COLO668 (cell line): ENCODE measurements around the gene GTF2IRD1.
"Not testable (repeated sequence)": the region's sequence is repeated elsewhere in the genome, so short reads cannot be mapped to it uniquely, and the experiment has no call there.

Source experiments
- DNase-seq: peaks from one replicate; lab custom pipeline; 2025; ENCODE audit not compliant: unreplicated experiment; lab: John Stamatoyannopoulos, UW

The GTF2IRD1 gene

DNA sequence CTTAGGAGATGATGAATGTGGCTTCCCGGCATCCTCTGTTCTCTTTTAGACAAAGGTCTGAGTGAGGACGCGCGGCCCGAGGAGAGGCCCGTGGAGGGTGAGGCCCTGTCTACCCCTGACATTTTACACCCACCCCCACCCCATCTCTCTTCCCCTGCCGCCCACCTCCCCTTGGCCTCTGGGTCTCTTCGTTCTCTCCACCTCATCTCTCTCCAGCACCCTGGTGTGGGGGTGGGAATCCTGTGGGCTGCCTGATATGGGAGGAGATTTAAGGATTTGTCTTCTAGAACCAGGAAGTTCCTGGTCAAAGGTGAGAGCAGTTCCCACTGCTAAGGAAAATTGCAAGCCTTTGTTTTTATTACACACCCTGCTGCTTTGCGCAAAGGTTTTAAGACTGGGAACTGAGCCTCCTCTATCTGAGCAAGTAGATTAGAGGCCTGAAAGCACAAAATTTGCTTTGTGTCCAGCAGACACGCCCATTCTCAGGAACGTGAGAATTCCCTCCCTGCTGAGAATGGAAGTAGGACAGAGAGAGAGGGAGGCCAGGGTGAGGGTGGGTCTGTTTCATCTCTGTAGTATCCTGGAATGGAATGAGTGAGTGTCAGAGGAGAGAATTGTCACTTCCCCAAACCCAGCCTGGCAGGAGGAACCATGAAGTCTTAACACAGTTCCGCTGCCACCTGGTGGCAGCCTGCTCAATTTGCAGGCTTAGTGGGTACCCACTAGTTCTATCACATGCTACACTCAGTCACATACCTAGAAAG, 91.2 kb downstream of the GTF2IRD1 start:
- peak; percentile 72 for DNase-seq

DNA sequence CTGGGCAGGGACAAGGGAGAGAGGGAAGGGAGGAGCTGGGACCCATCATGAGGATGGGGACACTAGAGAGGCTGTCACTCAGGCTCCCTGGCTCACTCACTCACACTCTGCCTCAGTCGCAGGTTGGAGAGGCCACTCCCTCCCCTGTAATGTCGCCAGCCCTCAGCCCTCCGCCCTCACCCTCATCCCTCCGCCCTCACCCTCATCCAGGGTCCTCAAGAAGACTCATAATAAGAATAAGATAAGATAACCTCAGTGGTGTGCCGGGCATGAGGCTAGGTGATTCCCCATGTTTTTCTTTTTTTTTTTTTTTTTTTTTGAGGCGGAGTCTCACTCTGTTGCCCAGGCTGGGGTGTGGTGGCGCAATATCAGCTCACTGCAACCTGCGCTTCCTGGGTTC, 92.2 kb downstream of the GTF2IRD1 start:
- DNase-seq: no peak

DNA sequence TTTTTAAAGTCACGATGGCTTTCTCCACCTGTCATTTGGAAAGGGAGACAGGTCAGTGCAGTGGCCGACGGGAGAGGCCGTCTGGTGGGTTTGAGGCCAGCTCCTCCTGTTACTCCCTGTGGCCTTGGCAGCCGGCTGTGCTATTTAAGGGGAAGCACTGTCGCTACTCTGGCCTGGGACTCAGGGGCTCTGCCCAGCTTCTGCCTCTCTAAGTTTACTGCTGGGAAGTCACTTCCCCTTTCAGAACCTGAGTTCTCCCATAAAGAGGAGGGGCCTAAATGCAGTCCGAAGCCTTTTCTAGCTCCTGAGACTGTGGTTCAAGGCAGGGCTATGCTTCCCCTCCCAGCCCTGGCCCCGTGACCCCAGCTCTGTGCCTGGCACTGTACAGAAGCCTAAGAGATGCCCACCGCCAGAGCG, 99.9 kb downstream of the GTF2IRD1 start:
- not testable (repeated sequence) for DNase-seq

DNA sequence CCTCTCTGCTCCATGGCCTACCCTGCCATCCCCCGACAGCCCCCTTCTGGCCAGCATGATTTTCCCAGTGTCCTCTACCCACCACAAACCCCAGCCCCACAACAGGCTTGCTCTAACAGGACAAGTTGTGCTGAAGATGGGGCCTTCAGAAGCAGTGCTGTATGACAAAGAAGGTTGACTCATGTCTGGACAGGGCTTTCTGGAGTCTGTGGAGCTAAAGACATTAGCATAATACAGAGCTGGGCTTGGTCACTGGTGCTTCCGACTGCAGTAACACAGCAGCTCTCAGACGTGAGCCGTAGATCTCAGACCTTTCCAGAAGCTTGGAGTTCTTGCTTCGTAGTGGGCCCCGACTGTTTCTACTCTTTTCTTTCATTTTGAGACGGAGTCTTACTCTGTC, 100.5 kb downstream of the GTF2IRD1 start:
- DNase-seq: no peak

DNA sequence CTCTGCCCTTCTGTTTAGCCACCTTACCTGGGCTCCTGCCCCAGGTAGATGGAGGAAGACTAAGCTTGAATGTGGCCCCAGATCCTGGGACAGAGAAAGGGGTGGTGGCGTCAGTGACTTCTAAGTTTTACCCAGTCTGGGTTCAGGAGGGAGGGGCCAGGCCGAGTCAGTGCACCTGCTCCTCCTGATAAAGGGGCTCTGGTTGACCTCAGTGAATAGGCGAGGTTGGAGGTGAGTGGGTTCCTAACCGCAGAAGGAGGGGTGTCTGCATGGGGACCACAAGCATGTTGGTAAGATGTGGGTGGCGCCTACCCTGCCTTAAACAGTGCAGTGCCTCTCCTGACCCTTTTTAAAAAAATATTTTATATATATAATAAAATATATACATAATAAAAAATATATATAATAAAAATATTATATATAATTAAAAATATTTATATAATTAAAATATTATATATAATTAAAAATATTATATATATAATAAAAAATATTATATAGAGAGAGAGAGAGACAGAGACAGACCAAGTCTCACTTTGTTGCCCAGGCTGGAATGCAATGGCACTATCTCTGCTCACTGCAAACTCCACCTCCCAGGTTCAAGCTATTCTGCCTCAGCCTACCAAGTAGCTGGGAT, 106.5 kb downstream of the GTF2IRD1 start:
- no peak for DNase-seq

DNA sequence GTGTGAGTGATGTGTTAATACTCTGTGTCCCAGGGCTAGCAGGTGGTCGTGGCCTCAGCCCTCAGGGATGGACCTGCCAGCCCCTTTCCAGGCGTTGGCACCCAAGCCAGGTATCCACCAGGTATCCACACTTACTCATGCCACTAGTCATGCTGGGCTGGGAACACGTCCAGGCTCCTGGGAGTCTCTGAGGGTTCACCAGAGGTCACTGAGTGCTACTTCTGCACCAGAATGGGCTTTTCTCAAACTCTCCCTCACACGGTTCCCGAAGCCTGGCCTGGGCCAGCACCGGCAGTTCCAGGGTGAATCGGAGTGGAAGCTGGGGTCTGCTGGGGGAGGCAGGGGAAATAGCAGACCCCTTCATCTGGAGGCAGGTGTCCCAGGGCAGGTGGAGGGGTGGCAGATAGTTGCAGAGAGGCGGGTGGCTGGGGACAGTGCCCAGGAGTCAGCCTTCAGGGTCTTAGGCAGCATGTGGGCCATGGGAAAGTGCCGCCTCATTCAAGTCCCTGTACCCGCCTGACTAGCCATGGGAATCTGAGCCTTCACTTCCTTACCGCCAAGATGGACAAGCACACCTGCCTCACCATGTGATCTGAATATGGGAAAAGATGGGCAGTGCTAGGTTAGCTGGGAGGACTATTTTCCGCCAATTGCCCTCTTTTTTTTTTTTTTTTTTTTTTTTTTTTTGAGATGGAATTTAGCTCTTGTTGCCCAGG, 108.3 kb downstream of the GTF2IRD1 start:
- peak; percentile 4 for DNase-seq

DNA sequence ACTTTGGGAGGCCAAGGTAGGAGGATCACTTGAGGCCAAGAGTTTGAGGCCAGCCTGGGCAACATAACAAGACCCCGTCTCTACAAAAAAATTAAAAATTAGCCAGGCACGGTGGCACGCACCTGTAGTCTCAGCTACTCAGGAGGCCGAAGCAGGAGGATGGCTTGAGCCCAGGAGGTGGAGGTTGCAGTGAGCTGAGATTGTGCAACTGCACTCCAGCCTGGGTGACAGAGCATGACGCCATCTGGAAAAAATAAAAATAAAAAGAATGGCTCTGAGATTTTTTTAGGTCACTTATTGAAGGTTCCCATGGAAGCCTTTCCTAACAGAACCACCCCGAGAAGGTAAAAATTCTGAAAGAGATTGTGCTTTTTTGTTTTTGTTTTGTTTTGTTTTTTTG, 109.9 kb downstream of the GTF2IRD1 start:
- DNase-seq: not testable (repeated sequence)

DNA sequence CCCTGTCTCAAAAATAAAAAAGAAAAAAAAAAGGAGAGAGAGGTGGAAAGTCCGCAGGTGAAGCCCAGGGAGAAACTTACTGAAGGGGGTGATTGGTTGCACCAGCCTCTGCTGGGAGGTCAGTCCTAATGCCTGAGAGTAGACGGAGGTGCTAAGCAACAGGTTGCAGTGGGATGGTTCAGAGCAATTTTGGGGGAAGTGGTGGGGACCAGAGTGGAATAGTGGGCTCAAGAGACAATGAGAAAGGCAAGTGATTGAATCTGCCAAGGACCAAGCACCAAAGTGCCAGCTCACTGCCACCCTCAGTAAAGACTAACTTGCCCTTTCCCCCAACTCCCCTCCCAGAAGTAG, 113.6 kb downstream of the GTF2IRD1 start:
- no peak for DNase-seq

DNA sequence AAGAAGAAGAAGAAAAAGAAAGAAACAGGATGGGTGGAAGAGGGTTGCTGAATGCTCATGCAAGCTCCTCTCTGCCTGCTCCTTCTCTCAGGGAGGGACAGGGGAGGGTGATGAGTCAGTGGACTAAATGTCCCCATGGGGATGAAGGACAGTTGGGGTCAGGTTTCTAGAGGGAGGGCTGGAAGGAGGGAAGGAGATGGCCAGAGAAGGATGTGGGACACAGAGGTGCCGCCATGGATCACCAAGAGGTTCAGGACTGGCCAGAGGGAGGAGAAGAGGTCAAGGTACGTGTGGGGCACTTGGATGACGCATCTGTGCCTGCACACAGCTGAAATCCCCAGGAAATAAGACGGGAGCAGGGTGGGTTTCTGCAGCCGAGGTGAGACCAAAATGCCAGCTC, 115.0 kb downstream of the GTF2IRD1 start:
- no peak for DNase-seq

DNA sequence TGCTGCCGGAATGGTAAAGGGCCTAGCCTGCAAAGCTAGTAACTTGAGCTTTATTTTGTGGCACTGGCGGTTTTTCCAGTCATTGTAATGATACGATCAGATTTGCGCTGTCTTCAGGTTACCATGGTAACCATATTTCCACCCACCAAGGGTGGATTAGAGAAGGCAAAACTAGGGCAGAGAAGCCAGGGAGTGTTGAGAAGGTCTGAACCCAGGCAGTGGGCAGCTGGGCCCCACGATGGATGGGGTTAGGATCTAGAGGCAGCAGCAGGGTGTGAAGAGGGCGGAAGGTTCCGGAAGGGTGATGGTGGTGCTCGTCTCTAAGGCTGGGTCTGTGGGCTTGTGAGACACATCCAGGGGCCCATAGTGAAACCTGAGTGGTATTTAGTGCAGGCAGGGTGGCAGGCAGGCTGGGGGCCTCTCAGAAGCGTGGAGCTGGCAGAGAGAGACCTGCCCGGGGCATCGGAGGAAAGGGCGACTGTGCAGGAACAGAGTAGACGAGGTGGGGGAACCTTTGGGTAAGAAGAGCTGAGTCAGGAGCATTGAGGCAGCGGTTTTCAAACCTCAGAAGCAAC, 115.9 kb downstream of the GTF2IRD1 start:
- no peak for DNase-seq

DNA sequence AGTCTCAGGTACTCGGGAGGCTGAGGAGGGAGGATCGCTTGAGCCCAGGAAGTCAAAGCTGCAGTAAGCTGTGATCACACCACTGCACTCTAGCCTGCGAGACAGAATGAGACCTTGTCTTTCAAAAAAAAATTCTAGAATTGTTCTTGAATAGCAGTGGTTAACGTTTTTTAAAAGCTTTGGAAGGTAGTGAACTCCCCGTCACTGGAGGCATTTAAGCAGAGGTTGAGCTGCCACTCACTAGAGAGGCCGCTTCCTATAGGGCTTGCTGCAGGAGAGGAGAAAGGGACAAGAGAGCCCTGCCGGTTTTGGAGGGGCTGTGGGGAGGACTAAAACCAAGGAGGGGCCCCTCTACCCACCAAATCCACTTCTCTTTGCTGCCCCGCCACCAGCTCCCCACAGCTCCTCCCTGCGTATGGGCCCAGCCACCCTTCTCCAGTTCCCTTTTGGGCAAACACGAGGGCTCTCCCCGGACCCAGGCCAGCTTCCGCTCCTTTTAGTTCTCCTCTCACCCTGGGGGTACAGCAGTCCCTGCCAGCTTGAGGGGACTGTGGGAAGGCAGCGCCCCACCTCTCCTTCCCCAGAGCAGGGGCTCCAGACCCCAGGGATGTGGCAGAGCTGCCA, 116.9 kb downstream of the GTF2IRD1 start:
- no peak for DNase-seq

DNA sequence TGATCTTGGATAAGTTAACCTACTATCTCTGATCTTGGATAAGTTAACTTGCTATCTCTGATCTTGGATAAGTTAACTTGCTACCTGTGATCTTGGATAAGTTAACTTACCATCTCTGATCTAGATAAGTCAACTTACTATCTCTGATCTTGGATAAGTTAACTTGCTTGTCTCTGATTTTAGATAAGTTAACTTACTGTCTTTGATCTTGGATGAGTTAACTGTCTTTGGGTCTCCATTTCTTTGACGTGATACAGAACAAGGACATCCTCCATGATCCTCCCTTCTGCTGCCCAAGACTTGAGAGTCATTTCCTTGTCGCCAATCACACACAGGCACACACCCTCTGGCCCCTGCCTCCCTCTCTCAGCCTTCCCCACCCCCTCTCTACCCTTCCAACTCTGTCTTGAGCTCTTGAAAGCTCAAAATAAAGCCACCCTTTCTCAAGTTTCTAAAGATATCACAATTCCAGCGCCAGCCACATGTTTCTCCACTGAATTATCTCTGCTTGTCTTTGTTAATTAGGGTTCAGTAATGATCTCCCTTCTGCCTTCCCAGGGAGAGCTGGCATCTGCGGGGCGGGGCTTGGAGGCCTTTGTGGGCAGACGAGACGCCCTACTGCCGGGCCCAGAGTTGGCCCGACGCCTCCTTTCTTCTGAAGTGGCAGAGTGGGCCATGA, 118.7 kb downstream of the GTF2IRD1 start:
- no peak for DNase-seq

DNA sequence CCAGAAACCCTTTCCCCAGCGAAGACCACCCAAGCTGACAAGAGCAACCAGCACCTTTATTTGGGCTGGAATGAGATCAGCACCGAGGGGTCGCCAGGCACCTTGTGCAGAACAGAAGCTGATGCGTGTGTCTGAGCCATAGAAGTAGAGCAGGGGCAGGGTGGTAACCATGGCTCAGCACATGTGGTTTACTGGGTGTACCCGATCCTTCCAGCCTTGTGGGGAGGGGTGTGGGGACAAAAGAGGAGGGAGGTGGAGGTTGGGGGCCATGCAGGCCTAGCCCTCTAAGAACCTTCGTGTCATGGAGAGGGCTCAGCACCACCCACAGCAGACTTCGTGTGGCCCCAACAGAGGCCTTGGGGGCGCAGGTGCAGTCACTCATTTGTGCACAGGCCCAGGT, 119.8 kb downstream of the GTF2IRD1 start:
- no peak for DNase-seq

DNA sequence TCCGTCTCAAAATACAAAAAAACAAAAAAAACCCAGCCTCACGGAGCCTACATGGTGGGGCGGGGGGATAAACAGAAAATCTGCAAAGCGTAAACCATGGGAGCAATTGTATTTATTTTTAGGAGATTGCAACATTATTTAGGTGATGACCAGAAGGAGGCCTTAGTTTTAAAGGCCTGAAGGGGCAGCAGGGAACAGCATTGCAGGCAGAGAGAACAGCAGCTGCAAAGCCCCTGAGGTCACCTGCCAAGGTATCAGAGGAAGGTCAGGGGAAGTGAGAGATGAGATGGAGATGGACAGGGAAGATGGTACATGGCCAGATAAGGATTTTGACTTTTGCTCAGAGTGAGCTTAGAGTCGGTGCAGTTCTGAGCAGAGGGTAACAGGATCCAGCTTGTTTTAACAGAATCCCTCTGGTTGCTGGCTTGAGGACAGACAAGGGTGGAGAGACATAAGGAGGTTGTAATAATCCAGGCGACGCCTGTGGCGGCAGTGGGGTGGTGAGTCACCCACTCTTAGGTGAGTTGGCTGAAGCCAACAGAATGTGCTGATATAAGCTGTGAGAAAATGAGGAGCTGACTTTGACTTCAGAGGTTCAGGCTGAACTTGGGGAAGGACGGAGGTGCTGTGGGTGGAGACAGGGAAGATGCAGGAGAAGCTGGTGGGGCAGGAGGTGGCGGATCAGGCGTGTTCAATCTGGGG, 121.5 kb downstream of the GTF2IRD1 start:
- DNase-seq: peak; percentile 2

DNA sequence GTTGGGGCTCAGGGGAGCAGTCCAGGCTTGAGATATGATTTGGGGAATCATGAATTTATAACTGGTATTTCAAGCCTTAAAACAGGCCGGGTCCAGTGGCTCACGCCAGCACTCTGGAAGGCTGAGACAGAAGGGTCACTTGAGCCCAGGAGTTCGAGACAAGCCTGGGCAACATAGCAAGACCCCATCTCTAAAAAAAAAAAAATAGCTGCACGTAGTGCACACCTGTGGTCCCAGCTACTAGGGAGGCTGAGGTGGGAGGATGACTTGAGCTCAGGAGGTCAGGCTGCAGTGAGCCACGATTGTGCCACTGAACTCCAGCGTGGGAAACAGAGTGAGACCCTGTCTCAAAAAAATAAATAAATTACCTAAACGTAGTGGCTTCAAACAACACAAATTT, 122.1 kb downstream of the GTF2IRD1 start:
- no peak for DNase-seq

DNA sequence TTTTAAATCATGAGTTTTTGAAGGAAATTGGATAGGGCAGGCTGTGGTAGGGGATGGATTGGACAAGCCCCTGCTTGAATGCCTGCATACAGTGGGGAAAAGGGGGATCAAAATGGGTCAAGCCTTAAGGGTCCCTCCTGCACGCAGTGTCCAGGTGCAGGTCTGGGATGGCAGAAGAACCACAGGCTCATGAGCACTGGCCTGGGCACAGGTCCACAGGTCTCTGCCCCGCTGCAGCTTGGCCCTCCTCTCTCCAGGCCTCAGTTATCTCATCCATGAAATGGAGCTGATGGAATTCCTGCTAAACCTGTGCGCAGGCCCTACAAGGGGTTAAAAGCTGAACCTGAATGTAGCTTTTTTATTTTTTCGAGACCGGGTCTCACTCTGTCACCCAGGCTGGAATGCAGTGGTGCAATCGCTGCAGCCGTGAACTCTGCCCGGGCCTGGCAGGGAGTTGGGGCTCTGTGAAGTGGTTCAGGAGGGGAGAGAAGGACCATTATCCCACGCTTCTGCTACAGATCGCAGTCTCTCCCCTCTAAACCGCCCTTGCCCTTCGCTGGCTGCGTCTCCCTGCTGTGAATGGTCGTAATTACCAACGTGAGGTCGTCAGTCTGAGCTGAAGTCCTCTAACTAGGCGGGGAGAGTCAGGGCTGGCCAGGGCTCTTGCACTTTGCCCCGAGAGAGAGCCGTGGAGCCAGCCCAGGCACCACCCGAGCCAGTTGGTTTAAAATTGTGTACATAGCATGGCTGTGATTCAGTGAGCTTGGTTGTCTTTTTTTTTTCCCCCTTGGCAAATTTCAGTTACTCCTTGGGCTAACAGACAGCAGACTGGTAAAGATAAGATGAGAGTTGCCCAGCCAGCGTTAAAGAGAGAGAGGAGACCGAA, 126.3 kb downstream of the GTF2IRD1 start:
- no peak for DNase-seq

DNA sequence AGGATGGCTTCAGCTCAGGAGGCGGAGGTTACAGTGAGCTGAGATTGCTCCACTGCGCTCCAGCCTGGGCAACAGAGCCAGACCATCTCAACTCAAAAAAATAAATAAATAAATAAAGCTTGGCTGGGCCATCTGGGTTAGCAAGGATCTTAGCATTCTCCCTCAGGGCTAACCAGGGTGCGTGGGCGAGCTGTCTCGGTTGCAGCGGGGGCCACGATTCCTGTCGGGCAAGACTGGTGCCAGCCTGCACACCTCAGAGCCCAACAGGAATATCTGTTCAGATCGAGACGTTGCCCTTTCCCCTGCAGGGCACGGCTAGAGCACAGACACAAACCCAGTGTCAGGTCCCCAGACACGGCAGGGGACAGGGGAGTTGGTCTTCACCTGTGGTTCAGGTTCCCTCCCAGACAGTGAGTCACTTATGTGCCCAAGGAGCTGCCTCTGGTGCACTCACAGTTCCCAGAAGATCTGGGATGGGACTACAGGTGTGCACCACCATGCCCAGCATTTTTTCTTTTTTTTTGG, 128.3 kb downstream of the GTF2IRD1 start:
- no peak for DNase-seq

DNA sequence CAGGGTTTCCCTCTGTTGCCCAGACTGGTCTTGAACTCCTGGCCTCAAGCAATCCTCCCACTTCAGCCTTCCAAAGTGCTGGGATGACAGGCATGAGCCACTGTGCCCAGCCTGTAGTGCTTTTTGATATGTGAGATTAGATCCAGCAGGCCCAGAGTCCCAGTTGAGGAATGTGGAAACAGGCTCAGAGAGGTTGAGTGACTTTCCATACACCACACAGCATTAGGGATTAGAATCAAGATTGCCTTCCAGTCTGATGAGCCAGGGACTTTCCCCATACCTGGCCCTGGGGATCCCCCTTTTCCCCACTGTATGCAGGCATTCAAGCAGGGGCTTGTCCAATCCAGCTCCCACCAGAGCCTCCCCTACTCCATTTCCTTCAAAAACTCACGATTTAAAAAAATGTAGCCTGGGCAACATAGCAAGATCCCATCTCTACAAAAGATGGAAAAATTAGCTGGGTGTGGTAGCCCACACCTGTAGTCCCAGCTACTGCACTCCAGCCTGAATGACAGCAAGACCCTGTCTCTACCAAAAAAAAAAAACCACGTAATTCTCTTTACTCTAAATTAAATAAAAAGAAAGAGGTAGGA, 128.8 kb downstream of the GTF2IRD1 start:
- no peak for DNase-seq

DNA sequence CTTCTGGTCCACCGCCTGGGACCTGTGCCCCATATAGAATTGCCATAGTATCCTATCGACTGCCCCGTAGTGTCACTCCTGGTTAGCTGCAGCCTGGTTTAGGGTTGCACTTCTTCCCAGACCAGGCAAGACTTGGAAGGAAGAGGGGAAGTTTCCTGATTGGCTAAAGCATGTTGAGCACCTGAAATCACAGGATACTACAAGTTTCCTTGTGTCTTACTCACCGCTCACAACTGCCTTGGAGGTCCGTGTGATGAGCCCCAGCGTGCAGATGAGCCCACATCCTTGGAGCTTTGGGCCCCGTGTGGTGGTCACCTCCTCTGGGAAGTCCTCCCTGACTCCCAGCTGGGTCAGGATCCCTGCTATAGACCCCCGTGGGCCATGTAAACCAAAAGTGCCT, 129.9 kb downstream of the GTF2IRD1 start:
- DNase-seq: no peak
